Effector memory CD4-positive, alpha-beta T cell (primary cell): ENCODE results near the gene ZMYND19.
"Not testable (repeated sequence)": the region's sequence is repeated elsewhere in the genome, so short reads cannot be mapped to it uniquely, and the experiment has no call there.

ENCODE experiments used
- DNase-seq, 3 donors: peaks; one replicate each; pipeline ENCODE4 v3.0.0-alpha.2; 2020
- H3K27ac ChIP-seq: 2 replicates; pipeline ENCODE4 v1.7.0; 2013; ENCODE audit warnings: mild to moderate bottlenecking, low read length, moderate library complexity; ENCODE audit not compliant: insufficient read depth, poor library complexity, severe bottlenecking
- H3K27me3 ChIP-seq: replicated peaks from 2 replicates; pipeline ENCODE4 v1.7.0; 2013; ENCODE audit warnings: mild to moderate bottlenecking, low read length; ENCODE audit not compliant: insufficient read depth, control insufficient read depth, poor library complexity, severe bottlenecking
- H3K36me3 ChIP-seq: 2 replicates; pipeline ENCODE4 v1.7.0; 2013; ENCODE audit warnings: mild to moderate bottlenecking, low read length, moderate library complexity; ENCODE audit not compliant: control insufficient read depth, insufficient read depth
- H3K4me1 ChIP-seq: 2 replicates; pipeline ENCODE4 v1.7.0; 2013; ENCODE audit warnings: low read length, mild to moderate bottlenecking; ENCODE audit not compliant: control insufficient read depth, insufficient read depth, poor library complexity, severe bottlenecking
- H3K4me3 ChIP-seq: 2 replicates; pipeline ENCODE4 v1.7.0; 2013; ENCODE audit warnings: low read length, low read depth, mild to moderate bottlenecking; ENCODE audit not compliant: insufficient read depth, poor library complexity, severe bottlenecking
- H3K9me3 ChIP-seq: 2 replicates; pipeline ENCODE4 v1.7.0; 2013; ENCODE audit warnings: mild to moderate bottlenecking, low read length, moderate library complexity; ENCODE audit not compliant: control insufficient read depth
- total RNA-seq, 3 donors: gene quantifications; one replicate each; lab custom pipeline; 2026; lab: John Stamatoyannopoulos, UW

The ZMYND19 gene
- total RNA-seq = 12.1 to 15.3 (median 15.2) reads per million in 3 donors

GRCh38 chr9:137590469-137591383 is at the start of gene ZMYND19:
TSS of gene ZMYND19 (minus strand) at chr9:137590512. CDS start at chr9:137590263, 249 bp downstream.
- Histone ChIP-seq H3K4me3 (peak within 1 kb of the TSS; percentile 76), H3K4me1 (peaks cover 12% of the 10 kb centered on the region), H3K36me3 (peaks cover 24% of the 10 kb centered on the region), H3K27ac (peak within 1 kb of the TSS; percentile 45), H3K27me3 (no peaks in the 10 kb centered on the region), H3K9me3 (no peaks in the 10 kb centered on the region)
- DNase-seq = peak; percentile 79 to 87 (median 83)

GRCh38 chr9:137639303-137640051 is 49.2 kb upstream of the ZMYND19 start:
- Histone ChIP-seq H3K36me3 (peaks cover 3% of the 10 kb centered on the region), H3K9me3 (no peaks in the 10 kb centered on the region), H3K27ac (peak overlapping the region; percentile 47), H3K27me3 (no peaks in the 10 kb centered on the region), H3K4me1 (peaks cover 10% of the 10 kb centered on the region), H3K4me3 (peak overlapping the region; percentile 16)
- no peak for DNase-seq

GRCh38 chr9:137638680-137639079 is 48.4 kb upstream of the ZMYND19 start:
- Histone ChIP-seq H3K9me3 (no peaks in the 10 kb centered on the region), H3K4me3 (no peak overlapping the region), H3K36me3 (peaks cover 3% of the 10 kb centered on the region), H3K27me3 (no peaks in the 10 kb centered on the region), H3K27ac (no peak overlapping the region), H3K4me1 (peaks cover 10% of the 10 kb centered on the region)
- DNase-seq = no peak

GRCh38 chr9:137634016-137634415 is 43.7 kb upstream of the ZMYND19 start:
- Histone ChIP-seq H3K27me3 (no peaks in the 10 kb centered on the region), H3K4me3 (no peak overlapping the region)
- DNase-seq = no peak

GRCh38 chr9:137632230-137633161 is 42.2 kb upstream of the ZMYND19 start:
- peaks cover 7% of the 10 kb centered on the region for H3K4me1 ChIP-seq
- no peaks in the 10 kb centered on the region for H3K36me3 ChIP-seq
- DNase-seq = no peak
- no peak overlapping the region for H3K27ac ChIP-seq
- no peak overlapping the region for H3K4me3 ChIP-seq
- no peaks in the 10 kb centered on the region for H3K27me3 ChIP-seq
- no peaks in the 10 kb centered on the region for H3K9me3 ChIP-seq

More at GRCh38 chr9:137634016-137634415, 43.7 kb upstream of the ZMYND19 start:
- Histone ChIP-seq H3K36me3 (no peaks in the 10 kb centered on the region), H3K27ac (no peak overlapping the region), H3K9me3 (no peaks in the 10 kb centered on the region), H3K4me1 (no peaks in the 10 kb centered on the region)

- no peaks in the 10 kb centered on the region for H3K27me3 ChIP-seq
- no peak overlapping the region for H3K4me3 ChIP-seq
- no peak for DNase-seq
- no peaks in the 10 kb centered on the region for H3K9me3 ChIP-seq
- no peak overlapping the region for H3K27ac ChIP-seq
- peaks cover 7% of the 10 kb centered on the region for H3K4me1 ChIP-seq
- H3K36me3 ChIP-seq = no peaks in the 10 kb centered on the region
Measured at GRCh38 chr9:137631345-137632229, 41.3 kb upstream of the ZMYND19 start.

GRCh38 chr9:137630679-137631078 is 40.4 kb upstream of the ZMYND19 start:
- Histone ChIP-seq H3K4me3 (no peak overlapping the region), H3K4me1 (peaks cover 7% of the 10 kb centered on the region), H3K9me3 (no peaks in the 10 kb centered on the region), H3K36me3 (no peaks in the 10 kb centered on the region), H3K27ac (no peak overlapping the region), H3K27me3 (no peaks in the 10 kb centered on the region)
- no peak for DNase-seq

GRCh38 chr9:137630126-137630525 is 39.8 kb upstream of the ZMYND19 start:
- peaks cover 7% of the 10 kb centered on the region for H3K4me1 ChIP-seq

GRCh38 chr9:137627406-137627805 is 37.1 kb upstream of the ZMYND19 start:
- H3K4me3 ChIP-seq, H3K27me3 ChIP-seq, H3K27ac ChIP-seq, H3K4me1 ChIP-seq, DNase-seq, H3K36me3 ChIP-seq, H3K9me3 ChIP-seq: not testable (repeated sequence)

More at GRCh38 chr9:137630126-137630525, 39.8 kb upstream of the ZMYND19 start:
- no peak overlapping the region for H3K4me3 ChIP-seq
- H3K27ac ChIP-seq = no peak overlapping the region
- DNase-seq = no peak
- no peaks in the 10 kb centered on the region for H3K36me3 ChIP-seq
- no peaks in the 10 kb centered on the region for H3K9me3 ChIP-seq
- H3K27me3 ChIP-seq = no peaks in the 10 kb centered on the region
